ENCODE measurements around the gene AIG1.

AIG1 gene

GRCh38 chr6:143258945-143259344, 198.3 kb downstream of the AIG1 start:
- no peak overlapping the region for H3K4me3 Mint-ChIP-seq
- DNase-seq (no peak), ATAC-seq (no peak)
- no peaks in the 10 kb centered on the region for H3K4me1 Mint-ChIP-seq
- H3K27me3 Mint-ChIP-seq: no peaks in the 10 kb centered on the region
- peaks cover 12% of the 10 kb centered on the region for H3K9me3 Mint-ChIP-seq
- H3K27ac Mint-ChIP-seq: no peak overlapping the region
- H3K36me3 Mint-ChIP-seq (ENCODE audit: low read depth): peaks cover 1% of the 10 kb centered on the region

GRCh38 chr6:143260857-143261256, 200.2 kb downstream of the AIG1 start:
- DNase-seq (no peak), ATAC-seq (no peak)
- peaks cover 1% of the 10 kb centered on the region for H3K36me3 Mint-ChIP-seq (ENCODE audit: low read depth)
- H3K4me1 Mint-ChIP-seq: no peaks in the 10 kb centered on the region
- no peaks in the 10 kb centered on the region for H3K27me3 Mint-ChIP-seq
- no peak overlapping the region for H3K27ac Mint-ChIP-seq
- H3K4me3 Mint-ChIP-seq: no peak overlapping the region
- H3K9me3 Mint-ChIP-seq: peaks cover 12% of the 10 kb centered on the region

GRCh38 chr6:143261899-143262436, 201.3 kb downstream of the AIG1 start:
- H3K36me3 Mint-ChIP-seq (ENCODE audit: low read depth): peaks cover 1% of the 10 kb centered on the region

DNA sequence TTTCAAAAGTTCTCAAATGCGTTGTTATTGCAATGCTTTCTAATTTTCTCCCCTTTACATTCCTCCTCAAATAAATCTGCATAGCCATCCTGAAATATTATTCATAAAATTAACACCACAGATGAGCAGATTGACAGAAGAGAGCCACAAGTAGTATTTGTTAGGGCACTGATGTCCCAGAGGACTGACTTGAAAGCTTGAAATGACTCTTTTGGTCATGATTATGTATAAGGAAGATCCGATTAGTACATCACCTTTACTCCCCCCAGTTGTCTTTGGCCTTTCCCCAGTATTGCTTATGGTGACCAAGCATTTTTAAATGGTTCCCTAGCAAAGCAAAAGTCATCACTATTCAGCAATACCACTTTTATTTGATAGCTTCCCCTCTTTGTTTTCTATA, 202.2 kb downstream of the AIG1 start:
- Mint-ChIP-seq H3K27ac (no peak overlapping the region), H3K27me3 (no peaks in the 10 kb centered on the region), H3K36me3 (ENCODE audit: low read depth) (peaks cover 1% of the 10 kb centered on the region), H3K9me3 (peaks cover 12% of the 10 kb centered on the region), H3K4me3 (no peak overlapping the region), H3K4me1 (no peaks in the 10 kb centered on the region)
- ATAC-seq (no peak), DNase-seq (no peak)

More at GRCh38 chr6:143261899-143262436, 201.3 kb downstream of the AIG1 start:
- no peak overlapping the region for H3K4me3 Mint-ChIP-seq
- H3K27me3 Mint-ChIP-seq: no peaks in the 10 kb centered on the region
- no peaks in the 10 kb centered on the region for H3K4me1 Mint-ChIP-seq
- ATAC-seq (no peak), DNase-seq (no peak)
- no peak overlapping the region for H3K27ac Mint-ChIP-seq
- H3K9me3 Mint-ChIP-seq: peaks cover 12% of the 10 kb centered on the region

- no peak for ATAC-seq
- no peaks in the 10 kb centered on the region for H3K27me3 Mint-ChIP-seq
- peaks cover 1% of the 10 kb centered on the region for H3K36me3 Mint-ChIP-seq (ENCODE audit: low read depth)
- H3K9me3 Mint-ChIP-seq: peaks cover under 1% of the 10 kb centered on the region
- no peaks in the 10 kb centered on the region for H3K4me1 Mint-ChIP-seq
- no peak for DNase-seq
- H3K4me3 Mint-ChIP-seq: no peak overlapping the region
- no peak overlapping the region for H3K27ac Mint-ChIP-seq
These were observed 203.7 kb downstream of the AIG1 start for GRCh38 chr6:143264379-143264778.

- H3K4me1 Mint-ChIP-seq: no peaks in the 10 kb centered on the region
- DNase-seq (no peak), ATAC-seq (no peak)
- no peak overlapping the region for H3K27ac Mint-ChIP-seq
- H3K4me3 Mint-ChIP-seq: no peak overlapping the region
- no peaks in the 10 kb centered on the region for H3K27me3 Mint-ChIP-seq
- peaks cover 1% of the 10 kb centered on the region for H3K36me3 Mint-ChIP-seq (ENCODE audit: low read depth)
- no peaks in the 10 kb centered on the region for H3K9me3 Mint-ChIP-seq
These were observed 204.5 kb downstream of the AIG1 start for GRCh38 chr6:143264986-143265764.

- H3K27me3 Mint-ChIP-seq: no peaks in the 10 kb centered on the region
- ATAC-seq (no peak), DNase-seq (no peak)
- H3K36me3 Mint-ChIP-seq (ENCODE audit: low read depth): no peaks in the 10 kb centered on the region
- no peak overlapping the region for H3K4me3 Mint-ChIP-seq
- H3K27ac Mint-ChIP-seq: no peak overlapping the region
- H3K4me1 Mint-ChIP-seq: no peaks in the 10 kb centered on the region
- H3K9me3 Mint-ChIP-seq: peaks cover 4% of the 10 kb centered on the region
These were observed 207.1 kb downstream of the AIG1 start for GRCh38 chr6:143267760-143268159.

- ATAC-seq (no peak), DNase-seq (no peak)
- H3K9me3 Mint-ChIP-seq: peaks cover 7% of the 10 kb centered on the region
- no peaks in the 10 kb centered on the region for H3K27me3 Mint-ChIP-seq
- no peaks in the 10 kb centered on the region for H3K36me3 Mint-ChIP-seq (ENCODE audit: low read depth)
- H3K27ac Mint-ChIP-seq: no peak overlapping the region
- no peaks in the 10 kb centered on the region for H3K4me1 Mint-ChIP-seq
- no peak overlapping the region for H3K4me3 Mint-ChIP-seq
These were observed 207.8 kb downstream of the AIG1 start for GRCh38 chr6:143268439-143268838.

DNA sequence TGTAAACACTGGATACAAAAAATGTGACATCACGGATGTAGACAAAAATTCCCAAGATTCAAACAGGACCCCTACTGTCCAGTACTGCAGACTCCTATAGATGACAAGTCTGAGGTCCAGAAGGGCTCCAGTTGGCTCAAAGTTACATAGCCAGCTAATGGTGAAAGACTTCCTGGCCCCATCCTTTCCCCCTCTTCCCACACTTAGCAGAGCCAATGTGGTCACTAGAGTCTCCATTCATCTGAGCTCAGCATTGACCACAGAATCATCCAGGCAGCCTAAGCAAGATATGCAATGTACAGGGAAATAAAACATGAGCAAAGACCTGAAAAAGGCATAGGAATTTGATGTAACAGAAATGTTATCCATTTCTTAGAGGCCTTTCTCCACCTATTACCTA, 209.3 kb downstream of the AIG1 start:
- ATAC-seq (no peak), DNase-seq (no peak)
- Mint-ChIP-seq H3K4me3 (no peak overlapping the region), H3K9me3 (peaks cover 10% of the 10 kb centered on the region), H3K27ac (no peak overlapping the region), H3K36me3 (ENCODE audit: low read depth) (no peaks in the 10 kb centered on the region), H3K4me1 (no peaks in the 10 kb centered on the region), H3K27me3 (no peaks in the 10 kb centered on the region)

- no peaks in the 10 kb centered on the region for H3K4me1 Mint-ChIP-seq
- H3K4me3 Mint-ChIP-seq: no peak overlapping the region
- H3K27ac Mint-ChIP-seq: no peak overlapping the region
- H3K9me3 Mint-ChIP-seq: peaks cover 10% of the 10 kb centered on the region
- H3K36me3 Mint-ChIP-seq (ENCODE audit: low read depth): no peaks in the 10 kb centered on the region
- no peak for ATAC-seq
- no peak for DNase-seq
- H3K27me3 Mint-ChIP-seq: no peaks in the 10 kb centered on the region
These were observed 210.3 kb downstream of the AIG1 start for GRCh38 chr6:143271024-143271423.

- no peaks in the 10 kb centered on the region for H3K36me3 Mint-ChIP-seq (ENCODE audit: low read depth)
- peaks cover 2% of the 10 kb centered on the region for H3K4me1 Mint-ChIP-seq
- H3K9me3 Mint-ChIP-seq: peaks cover 10% of the 10 kb centered on the region
- DNase-seq (no peak), ATAC-seq (no peak)
- no peak overlapping the region for H3K4me3 Mint-ChIP-seq
- no peak overlapping the region for H3K27ac Mint-ChIP-seq
- no peaks in the 10 kb centered on the region for H3K27me3 Mint-ChIP-seq
These were observed 215.7 kb downstream of the AIG1 start for GRCh38 chr6:143276436-143276835.

DNA sequence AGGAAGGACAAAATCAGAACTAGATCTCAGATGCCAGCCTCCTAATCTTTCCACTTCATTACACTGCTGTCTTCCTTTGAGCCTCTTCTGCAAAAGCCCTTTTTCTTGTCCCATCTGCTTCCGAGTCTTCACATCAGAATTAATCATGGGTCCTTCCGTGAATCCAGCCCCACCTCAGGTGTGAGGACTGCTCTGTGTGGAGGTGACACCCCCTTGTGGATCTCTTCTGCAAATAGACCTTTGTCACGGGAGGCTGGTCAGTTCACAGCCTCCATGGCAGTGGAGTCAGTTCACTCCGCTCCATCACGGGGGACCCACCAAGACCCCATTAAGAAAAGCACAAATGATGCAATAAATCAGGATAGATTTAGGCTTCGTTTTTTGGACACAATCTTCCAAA, 218.7 kb downstream of the AIG1 start:
- peaks cover 2% of the 10 kb centered on the region for H3K4me1 Mint-ChIP-seq
- H3K27me3 Mint-ChIP-seq: no peaks in the 10 kb centered on the region
- no peaks in the 10 kb centered on the region for H3K36me3 Mint-ChIP-seq (ENCODE audit: low read depth)
- no peaks in the 10 kb centered on the region for H3K9me3 Mint-ChIP-seq
- no peak for ATAC-seq
- no peak overlapping the region for H3K4me3 Mint-ChIP-seq
- DNase-seq: peak; percentile 5
- H3K27ac Mint-ChIP-seq: no peak overlapping the region

DNA sequence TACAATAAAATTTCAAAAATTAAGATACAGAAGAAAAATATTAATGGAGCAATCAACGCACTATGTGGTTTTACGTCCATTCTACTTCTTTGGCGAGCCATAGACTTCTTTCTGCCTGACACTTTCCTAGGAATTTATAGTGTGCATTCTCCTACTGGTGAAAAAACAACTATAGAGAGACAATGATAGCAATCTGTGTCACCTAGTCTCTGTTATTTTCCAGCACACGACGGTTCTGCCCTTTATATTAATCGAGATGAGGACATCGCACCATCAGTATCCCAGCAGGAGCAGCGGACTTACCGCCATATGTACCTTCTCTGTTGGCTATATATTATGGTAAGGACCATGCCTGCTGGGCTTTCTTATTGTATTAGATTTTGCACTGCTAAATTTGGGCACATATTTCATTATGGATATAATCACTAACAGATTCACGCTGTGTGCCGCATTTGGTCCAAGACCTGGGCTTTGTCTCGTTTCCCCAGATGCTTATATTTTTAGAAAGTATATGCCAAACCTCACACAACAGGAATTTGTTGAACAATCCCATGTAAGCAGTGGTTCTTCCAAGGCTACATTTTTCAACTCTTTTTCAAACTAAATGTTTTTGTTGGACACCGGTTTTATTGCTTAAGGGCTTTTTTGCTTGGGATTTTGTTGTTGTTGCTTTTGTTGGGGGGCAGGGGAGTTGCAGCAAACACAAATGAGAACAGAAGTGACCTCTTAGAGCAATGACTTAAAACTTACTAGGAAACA, 223.4 kb downstream of the AIG1 start:
- DNase-seq (no peak), ATAC-seq (no peak)
- no peak overlapping the region for H3K4me3 Mint-ChIP-seq
- no peak overlapping the region for H3K27ac Mint-ChIP-seq
- no peaks in the 10 kb centered on the region for H3K9me3 Mint-ChIP-seq
- no peaks in the 10 kb centered on the region for H3K36me3 Mint-ChIP-seq (ENCODE audit: low read depth)
- no peaks in the 10 kb centered on the region for H3K27me3 Mint-ChIP-seq
- H3K4me1 Mint-ChIP-seq: no peaks in the 10 kb centered on the region

- no peaks in the 10 kb centered on the region for H3K36me3 Mint-ChIP-seq (ENCODE audit: low read depth)
- no peaks in the 10 kb centered on the region for H3K27me3 Mint-ChIP-seq
- H3K4me1 Mint-ChIP-seq: no peaks in the 10 kb centered on the region
- no peak for DNase-seq
- ATAC-seq: no peak
- no peak overlapping the region for H3K27ac Mint-ChIP-seq
- H3K9me3 Mint-ChIP-seq: no peaks in the 10 kb centered on the region
- H3K4me3 Mint-ChIP-seq: no peak overlapping the region
These were observed 225.6 kb downstream of the AIG1 start for GRCh38 chr6:143286251-143286795.

GRCh38 chr6:143288923-143289322, 228.2 kb downstream of the AIG1 start:
- DNase-seq: no peak
- H3K27ac Mint-ChIP-seq: no peak overlapping the region
- no peak overlapping the region for H3K4me3 Mint-ChIP-seq
- no peaks in the 10 kb centered on the region for H3K4me1 Mint-ChIP-seq
- no peaks in the 10 kb centered on the region for H3K9me3 Mint-ChIP-seq
- no peak for ATAC-seq
- no peaks in the 10 kb centered on the region for H3K36me3 Mint-ChIP-seq (ENCODE audit: low read depth)
- H3K27me3 Mint-ChIP-seq: no peaks in the 10 kb centered on the region

All from activated naive CD8-positive, alpha-beta T cell treated with anti-CD3 and anti-CD28 coated beads, Interleukin-2, amount 50 U/mL, for 24 hours (primary cell).